HG02678 (cell line): ENCODE data around the gene GSKIP.
A peak's percentile ranks its signal among the peaks of the same experiment; 100 is the strongest.

Source experiments
- ATAC-seq: cut with Tn5 transposase; IDR thresholded peaks from one replicate; pipeline ENCODE4 v1.9.1; 2021; ENCODE audit warnings: mild to moderate bottlenecking, moderate library complexity; ENCODE audit not compliant: unreplicated experiment

The GSKIP gene

DNA sequence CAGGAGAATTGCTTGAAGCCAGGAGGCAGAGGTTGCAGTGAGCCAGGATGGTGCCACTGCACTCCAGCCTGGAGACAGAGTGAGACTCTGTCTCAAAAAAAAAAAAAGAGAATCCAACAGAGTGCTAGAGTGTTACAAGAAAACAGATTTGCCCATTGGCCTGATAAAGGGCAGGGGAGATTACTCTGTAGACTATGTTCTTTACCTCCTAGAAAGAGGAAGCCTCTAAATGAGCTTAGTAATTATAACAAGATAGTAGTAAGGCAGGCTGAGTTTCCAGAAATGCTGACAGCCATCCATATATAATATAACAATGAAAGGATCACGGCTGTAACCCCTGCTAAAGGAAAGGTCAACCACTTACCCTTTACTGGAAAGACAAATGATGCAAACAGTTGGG is 53.0 kb downstream of the GSKIP start:
- ATAC-seq, result no peak

DNA sequence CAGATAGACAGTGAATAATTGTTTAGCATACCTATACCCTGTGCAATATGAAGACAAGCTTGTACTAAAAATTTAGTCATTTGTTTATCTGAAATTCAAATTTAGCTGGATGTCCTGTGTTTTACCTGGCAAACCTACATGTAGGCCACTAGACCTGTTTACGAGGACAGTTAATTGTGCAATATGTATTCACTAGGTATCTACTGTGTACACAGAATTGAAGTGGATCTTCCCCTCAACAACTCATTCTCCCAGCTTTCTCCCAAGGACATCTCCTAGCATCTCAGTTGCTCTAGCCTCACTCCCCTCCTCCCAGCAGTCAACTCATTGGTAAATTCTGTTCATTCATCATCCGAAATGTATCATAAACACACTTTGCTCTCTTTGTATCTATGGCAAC is 53.9 kb downstream of the GSKIP start:
- ATAC-seq, result no peak

DNA sequence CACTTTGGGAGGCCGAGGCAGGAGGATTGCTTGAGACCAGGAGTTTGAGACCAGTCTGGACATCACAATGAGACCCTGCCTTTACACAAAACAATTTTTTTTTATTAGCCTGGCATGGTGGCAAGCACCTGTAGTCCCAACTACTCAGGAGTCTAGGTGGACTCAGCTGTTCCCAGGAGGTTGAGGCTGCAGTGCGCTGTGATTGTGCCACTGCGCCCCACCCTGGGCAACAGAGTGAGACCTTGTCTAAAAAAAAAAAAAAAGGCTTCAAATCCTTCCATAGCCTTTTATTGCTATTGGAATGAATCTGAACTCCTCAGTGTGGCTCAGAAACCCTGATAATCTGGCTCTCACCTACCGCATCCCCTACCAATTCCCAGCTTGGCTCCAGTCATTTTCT is 54.7 kb downstream of the GSKIP start:
- no peak for ATAC-seq

DNA sequence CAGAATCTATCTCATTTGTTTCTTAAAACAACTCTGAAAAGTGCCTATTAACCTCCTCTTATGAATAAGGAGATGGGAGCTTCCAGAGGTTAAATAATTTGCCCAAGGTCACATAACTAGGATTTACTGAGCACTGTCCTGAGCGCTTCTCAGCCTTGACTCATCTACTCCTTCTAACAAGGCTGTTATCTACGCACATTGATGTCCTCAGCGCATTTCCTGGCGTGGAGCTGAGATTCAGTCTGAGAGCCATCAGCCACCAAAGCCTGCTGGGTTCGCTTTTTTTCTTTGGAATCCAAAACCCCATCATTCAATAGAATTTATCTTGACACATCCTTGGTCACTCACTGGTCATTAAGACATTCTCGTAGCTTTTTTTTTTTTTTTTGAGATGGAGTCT is 57.9 kb downstream of the GSKIP start:
- no peak for ATAC-seq

DNA sequence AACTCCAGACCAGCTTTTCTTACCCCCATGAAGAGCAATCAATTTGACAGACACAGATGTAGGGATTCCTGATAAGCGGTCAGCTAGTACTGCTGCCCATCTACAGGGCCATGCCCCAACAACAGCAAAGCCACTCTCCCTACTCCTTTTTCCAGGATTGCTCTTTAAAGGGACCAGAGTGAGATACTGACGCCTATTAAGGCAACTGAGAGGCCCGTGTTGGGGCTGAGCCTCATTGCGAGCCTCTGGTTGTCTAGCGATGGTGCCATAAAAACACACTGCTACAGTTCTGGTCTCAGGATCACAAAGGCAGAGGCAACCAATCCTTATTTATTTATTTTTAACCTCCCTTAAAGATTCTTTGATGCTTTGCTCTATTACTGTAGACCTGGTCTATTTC is 59.7 kb downstream of the GSKIP start:
- ATAC-seq, result no peak

DNA sequence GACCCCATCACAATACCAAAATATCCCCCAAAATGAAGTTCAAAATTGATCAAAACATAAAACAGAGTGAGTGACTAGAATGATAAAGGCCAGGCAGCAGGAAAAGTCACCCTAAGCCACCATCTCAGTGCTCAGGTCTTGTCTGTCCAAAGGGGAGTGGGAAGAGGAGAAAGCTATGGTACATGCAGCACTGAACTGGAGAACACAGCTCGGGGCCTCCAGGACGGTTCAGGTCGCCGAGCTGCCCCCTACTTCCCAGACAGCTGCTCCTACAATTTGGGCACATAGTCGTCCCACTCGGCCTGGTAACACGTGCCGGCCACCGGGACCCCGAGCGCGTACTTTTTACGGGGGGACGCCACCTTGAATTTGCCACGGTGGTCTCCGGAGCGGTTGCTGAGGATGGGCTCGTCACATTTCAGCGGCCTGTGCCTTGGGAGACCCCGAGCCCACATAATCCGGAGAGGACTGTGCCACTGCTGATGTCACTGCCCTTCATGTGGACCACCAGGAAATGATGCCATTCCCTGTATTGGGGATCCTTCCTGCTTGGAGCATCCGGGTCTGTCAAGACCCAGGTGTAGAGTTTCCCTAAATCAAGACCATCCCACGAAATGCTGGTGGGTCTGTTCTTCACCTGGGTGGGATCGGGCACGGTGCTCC is 60.3 kb downstream of the GSKIP start:
- ATAC-seq, result no peak

DNA sequence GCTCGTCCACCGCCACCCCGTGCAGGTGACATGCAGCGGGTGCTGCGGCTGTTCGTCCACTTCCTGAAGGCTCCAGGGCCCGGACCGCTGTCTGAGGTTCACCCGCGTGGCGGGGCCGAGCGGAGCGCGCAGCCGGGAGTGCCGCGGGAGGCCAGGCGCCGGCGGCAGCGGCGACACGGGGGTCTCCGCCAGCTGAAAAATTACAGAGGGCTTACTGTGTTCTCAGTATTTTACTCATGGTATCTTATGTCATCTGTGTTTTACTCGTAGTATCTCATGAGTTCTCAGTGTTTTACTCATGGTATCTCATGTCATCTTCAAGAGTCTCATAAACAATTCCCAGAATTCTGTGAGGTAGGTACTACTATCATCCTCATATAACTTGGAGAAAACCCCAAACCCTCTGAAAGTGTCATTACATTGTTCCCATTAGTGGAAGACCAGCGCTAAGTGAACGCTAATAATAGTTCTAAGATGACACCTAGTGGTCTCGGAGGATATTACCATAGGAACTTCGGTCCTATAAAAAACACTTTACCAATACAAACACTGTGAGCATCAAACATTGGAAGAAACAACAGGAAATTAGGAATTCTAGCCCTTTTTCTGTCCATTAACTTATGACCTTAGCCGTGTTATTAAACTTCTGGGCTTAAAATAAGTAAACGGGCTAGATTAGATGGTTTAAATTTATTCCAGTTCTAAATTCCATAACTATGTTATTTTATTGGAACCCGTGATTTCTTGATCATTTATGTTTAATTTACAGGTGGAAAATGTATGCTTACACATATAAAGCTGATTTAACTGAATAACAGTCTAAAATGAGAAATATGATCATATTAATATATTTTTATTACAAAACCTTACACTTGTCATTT is 61.0 kb downstream of the GSKIP start:
- peak; percentile 83 for ATAC-seq

DNA sequence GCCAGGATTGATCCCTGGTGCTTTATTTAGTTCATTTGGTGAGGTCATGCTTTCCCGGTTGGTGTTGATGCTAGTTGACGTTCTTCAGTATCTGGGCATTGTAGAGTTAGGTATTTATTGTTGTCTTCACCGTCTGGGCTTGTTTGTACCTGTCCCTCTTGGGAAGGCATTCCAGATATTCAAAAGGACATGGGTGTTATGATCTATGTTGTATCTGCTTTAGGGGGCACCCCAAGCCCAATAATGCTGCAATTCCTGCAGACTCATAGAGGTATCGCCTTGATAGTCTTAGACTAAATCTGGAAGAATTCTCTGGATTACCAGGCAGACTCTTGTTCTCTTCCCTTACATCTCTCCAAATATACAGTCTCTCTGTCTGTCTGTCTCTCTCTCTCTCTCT is 70.7 kb downstream of the GSKIP start:
- ATAC-seq, result no peak
